Measurements from ENCODE around the gene RPUSD1.
A peak's percentile ranks its signal among the peaks of the same experiment; 100 is the strongest.

The RPUSD1 gene

DNA sequence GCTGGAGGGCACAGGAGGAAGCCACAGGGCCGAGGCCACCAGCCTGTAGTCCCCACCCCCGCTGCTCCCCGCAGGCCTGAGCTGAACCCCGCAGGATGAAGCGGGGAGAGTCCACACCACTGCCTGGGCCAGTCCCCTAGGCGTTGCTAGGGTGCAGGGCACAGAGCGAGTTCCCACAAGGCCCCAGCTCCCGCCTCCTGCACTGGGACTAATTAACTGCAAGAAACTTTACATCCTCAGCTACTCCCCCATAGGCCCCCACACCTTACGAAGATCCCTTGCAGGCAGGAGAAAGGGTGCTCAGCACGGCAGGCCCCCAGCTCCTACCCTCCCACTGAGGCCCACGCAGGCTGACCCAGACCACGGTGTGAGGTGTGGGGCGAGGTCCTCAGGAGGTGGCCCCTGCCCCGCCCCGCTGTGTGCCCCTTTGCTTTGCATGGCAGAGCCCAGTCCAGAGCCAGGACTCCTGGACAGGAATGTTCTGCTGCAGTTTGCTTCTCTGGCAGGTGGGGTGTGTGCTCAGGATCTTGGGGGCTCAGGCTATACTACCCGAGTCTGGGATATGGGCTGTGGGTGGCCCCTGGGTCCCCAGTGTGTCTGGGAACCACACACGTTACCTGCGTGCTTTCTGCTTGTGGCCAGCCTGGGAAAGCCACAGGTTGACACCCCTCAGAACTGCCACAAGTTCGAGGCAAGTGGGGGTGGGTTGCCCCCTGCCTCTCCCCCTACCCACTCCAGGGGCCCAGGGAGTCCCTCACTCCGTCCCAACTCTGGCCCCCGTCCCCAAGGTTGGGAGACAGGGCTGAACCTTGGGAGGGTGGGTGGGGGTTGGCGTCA lies 11.1 kb upstream of the RPUSD1 start:
- no peak for DNase-seq (ENCODE audit: low read depth in 2 of 2)

DNA sequence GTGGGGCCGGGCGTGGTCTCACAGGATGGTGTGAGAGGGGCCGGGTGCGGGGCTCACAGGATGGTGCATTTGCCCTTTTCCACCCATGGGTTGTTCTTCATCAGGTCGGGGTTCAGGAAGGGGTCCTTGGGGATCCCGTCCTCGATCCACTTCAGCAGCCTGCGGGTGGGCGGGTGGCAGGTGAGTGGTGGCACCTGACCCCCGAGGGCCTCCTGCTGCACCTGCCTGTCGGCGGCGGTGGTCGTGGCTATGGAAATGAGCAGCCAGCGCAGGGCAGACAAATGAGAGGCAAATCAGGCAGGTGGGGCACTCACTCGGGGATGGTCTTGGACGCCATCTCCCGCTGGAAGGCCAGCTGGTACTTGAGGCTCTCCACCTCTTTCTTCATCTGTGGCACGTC lies 10.5 kb upstream of the RPUSD1 start:
- DNase-seq (ENCODE audit: low read depth in 2 of 2) = no peak

GRCh38 chr16:797686-798085 lies 9.5 kb upstream of the RPUSD1 start:
- no peak for DNase-seq (ENCODE audit: low read depth in 2 of 2)

DNA sequence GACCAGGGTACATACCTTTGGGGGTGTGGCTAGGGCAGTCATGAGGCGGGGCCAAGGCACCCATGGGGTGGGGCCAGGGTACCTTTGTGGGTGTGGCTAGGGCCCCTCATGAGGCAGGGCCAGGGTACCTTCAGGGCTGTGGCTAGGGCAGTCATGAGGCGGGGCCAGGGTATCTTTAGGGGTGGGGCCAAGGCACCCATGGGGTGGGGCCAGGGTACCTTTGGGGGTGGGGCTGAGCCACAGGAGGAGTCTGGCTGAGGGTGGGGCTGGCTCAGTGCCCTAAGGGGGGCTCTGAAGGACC lies 8.9 kb upstream of the RPUSD1 start:
- DNase-seq (ENCODE audit: low read depth in 2 of 2) = no peak

DNA sequence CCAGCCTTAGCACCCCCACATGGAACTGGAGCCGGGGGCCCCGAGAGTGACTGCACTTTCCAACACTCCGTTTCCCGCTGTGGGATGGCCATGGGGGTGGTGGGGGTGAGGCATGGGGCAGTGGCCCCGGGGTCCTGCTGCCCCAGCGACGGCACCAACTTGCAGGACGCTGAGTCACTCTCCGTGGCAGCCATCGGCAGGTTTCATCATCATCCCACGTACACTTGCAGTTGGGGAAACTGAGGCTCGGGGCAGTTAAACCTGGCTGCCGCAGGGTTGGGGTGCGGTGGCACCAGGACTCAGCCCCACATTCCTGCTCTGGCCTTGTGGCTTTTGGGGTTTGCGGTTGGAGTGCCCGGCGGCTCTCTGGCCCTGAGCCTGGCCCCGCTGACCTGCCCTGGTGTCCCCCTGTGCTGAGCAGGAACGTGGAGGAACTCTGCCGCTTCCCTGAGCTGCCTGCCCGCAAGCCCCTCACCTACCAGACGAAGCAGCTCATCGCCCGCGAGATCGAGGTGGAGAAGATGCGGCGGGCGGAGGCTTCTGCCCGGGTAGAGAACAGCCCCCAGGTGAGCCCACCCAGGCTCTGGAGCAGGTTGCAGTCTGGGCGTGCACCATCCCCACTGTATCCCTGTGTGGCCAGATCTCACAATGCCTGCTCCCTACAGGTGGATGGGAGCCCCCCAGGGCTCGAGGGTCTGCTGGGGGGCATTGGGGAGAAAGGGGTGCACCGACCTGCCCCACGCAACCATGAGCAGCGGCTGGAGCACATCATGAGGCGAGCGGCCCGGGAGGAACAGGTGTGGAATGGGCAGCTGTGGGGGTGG lies 8.3 kb upstream of the RPUSD1 start:
- no peak for DNase-seq (ENCODE audit: low read depth in 2 of 2)

DNA sequence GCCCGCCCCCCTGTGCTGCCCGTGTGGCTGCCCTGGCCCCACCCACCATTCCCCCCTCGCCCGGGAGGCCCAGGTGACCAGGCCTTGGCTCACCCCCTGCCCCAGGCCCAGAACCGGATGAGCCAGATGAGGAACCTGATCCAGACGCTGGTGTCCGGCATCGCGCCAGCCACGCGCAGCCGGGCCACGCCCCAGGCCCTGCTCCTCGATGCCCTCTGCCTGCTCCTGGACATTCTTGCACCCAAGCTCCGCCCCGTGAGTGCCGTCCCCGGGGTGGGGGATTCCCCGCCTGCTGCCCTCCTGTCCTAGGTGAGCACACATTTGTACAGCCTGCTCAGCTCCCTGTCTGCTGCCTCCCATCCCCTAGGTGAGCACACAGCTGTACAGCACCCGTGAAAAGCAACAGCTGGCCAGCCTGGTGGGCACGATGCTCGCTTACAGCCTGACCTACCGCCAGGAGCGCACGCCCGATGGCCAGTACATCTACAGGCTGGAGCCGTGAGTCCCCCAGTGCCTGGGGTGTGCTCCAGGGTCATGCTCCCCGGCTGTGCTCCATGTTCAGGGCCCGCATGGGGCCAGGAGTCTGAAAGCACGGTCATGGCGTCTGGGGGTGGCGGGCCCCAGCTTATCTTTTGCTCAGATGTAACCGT lies 7.5 kb upstream of the RPUSD1 start:
- no peak for DNase-seq (ENCODE audit: low read depth in 2 of 2)

DNA sequence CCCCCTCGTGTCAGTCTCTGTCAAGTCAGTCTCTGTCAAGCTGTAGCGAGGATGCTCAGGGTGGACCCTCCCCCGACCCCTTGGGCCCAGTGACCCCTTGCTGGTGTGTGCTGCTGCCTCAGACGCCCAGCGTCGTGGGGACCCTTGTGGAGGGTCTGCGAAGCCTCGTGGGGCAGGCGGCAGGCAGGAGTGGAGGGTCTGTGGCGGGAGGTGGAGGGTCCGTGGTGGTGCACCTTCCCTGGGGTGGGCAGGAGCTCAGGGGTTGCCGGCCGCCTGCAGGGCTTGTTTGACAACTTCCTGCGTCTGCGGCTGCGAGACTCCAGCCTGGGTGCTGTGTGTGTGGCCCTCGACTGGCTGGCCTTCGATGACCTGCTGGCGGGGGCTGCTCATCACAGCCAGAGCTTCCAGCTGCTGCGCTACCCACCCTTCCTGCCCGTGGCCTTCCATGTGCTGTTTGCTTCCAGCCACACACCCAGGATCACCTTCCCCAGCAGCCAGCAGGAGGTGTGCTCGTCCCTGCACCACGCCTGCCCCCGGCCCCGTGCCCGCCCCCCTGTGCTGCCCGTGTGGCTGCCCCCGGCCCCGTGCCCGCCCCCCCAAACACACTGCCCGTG lies 6.8 kb upstream of the RPUSD1 start:
- no peak for DNase-seq (ENCODE audit: low read depth in 2 of 2)

DNA sequence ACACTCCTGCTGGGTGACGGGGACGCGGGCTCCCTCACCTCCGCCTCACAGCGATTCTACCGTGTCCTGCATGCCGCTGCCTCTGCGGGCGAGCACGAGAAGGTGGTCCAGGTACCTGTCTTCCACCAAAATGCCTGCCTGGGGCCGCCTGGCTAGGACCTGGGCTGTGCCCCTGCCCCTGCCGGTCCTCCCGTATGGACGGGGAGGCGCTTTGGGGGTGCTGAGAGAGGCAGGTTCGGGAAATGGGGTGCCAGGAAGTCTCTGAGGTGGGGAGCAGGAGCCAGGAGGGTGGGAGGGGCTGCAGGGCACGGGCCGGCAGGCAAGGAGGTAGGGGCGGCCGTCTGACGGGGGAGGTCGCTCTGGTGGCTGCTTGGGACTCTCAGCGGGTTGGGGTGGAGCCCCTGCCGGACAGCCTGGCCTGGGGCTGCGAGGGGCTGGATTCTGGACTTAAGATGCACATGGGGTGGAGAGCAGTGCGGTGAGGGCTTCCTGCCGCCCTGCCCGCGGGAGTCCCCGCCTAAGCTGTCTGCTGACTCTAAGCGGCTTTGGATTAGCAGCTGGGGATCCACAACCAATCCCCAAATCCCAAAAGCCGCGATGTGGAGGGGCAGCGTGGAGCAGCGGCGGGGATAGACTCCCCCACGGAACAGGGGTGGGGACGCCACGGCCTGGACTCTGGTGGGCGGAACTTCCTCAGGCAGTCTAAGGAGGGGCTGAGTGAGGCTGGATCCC lies 6.1 kb upstream of the RPUSD1 start:
- DNase-seq (ENCODE audit: low read depth in 2 of 2) = no peak

- no peak for DNase-seq (ENCODE audit: low read depth in 2 of 2)
Observed at GRCh38 chr16:793414-793813, 5.2 kb upstream of the RPUSD1 start.

GRCh38 chr16:792221-792995 lies 4.2 kb upstream of the RPUSD1 start:
- DNase-seq (ENCODE audit: low read depth in 2 of 2) = no peak

- DNase-seq (ENCODE audit: low read depth in 2 of 2) = no peak
Observed at GRCh38 chr16:791131-791530, 3.0 kb upstream of the RPUSD1 start.

- DNase-seq (ENCODE audit: low read depth in 2 of 2) = no peak
Observed at GRCh38 chr16:790086-790485, 1.9 kb upstream of the RPUSD1 start.

DNA sequence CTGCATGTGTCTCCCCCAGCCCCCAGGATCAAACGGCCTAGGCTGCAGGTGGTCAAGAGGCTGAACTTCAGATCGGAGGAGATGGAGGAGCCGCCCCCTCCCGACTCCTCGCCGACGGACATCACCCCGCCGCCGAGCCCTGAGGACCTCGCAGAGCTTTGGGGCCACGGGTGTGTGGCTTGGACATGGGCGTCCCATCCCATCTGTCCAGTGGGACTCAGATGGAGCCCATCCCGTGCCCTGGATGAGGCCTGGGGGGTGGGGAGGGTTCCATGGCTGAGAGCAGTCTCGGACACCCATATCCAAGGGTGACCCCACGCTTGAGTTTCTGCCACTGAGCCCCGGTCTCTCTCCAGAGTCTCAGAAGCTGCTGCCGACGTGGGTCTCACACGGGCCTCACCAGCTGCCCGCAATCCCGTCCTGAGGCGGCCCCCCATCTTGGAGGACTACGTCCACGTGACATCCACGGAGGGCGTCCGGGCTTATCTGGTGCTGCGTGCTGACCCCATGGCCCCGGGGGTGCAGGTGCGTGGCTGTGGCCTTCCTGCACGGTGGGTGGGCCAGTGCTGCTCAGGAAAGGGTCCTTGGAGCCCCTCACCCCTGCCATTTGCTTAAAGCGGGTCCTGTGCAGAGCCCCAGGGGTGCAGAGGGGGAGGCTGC lies 1.1 kb upstream of the RPUSD1 start:
- no peak for DNase-seq (ENCODE audit: low read depth in 2 of 2)

DNA sequence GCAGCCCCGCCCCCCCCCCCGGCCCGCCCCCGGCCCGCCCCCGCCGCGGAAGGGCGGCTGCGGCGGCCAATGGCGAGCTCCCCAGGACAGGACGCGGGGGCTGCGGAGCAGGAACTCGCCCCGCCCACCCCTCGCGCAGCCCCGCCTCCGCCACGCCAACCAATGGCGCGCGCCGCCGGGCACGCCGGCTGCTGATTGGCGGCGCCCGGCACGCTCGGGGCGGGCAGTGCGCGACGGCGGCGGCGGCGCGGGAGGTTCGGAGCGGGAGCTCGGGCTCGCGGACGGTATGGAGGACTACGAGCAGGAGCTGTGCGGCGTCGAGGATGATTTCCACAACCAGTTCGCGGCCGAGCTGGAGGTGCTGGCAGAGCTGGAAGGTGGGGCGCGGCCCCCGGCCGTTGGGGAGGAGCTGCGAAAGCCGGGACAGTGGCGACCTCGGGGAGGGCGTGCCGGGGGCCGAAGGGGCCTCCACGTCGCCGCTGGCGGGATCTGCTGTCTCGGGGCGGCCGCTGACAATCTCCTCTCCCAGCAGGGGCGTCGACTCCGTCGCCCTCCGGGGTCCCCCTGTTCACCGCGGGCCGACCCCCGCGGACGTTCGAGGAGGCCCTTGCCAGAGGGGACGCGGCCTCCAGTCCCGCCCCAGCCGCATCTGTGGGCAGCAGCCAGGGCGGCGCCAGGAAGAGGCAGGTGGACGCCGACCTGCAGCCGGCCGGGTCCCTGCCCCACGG lies 382 bp upstream of the RPUSD1 start, which contains the start of gene CHTF18:
Gene CHTF18, plus strand, starts transcription at position 222 of the 728 bp plus-strand sequence. Its CDS starts 65 bp downstream, at position 287.
- DNase-seq (ENCODE audit: low read depth in 2 of 2) = peak; percentile 81 to 82

GRCh38 chr16:787321-787966 lies 737 bp downstream of the RPUSD1 start:
- DNase-seq (ENCODE audit: low read depth in 2 of 2) = no peak

- DNase-seq (ENCODE audit: low read depth in 2 of 2) = no peak
Observed at GRCh38 chr16:785563-786535, 2.3 kb downstream of the RPUSD1 start.

DNA sequence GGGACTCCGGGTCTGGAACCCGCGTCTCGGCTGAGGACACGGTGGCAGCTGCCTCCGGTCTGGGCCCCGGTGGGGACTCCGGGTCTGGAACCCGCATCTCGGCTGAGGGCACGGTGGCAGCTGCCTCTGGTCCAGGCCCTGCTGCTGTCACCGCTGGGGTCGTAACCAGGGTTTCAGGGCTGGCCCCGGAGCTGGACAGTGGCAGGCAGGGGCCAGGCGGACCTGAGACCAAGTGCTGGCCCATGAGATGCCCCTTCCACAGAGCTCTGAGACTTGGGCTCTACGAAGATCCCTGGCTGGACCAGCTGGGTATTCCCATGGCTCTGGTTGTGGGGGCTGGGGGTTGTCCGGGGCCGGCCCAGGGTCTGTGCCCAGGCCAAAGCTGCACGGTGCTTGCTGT lies 3.8 kb downstream of the RPUSD1 start:
- no peak for DNase-seq (ENCODE audit: low read depth in 2 of 2)

All from fibroblast of skin of left quadriceps (primary cell).